GM23338 (cell line): ENCODE measurements around the gene RIT2. TPM values are rescaled to one million over a fixed set of nuclear protein-coding genes. Genes with fewer than 3 reads are reported as not detected.

Source experiments
- ATAC-seq: fragments of 200-7000 bp; cut with Tn5 transposase; 3 replicates; pipeline ENCODE4 v1.9.1; 2020
- DNase-seq: peaks from one replicate; pipeline ENCODE4 v3.0.0-alpha.2; 2015; ENCODE audit warnings: low spot score
- H2AFZ ChIP-seq: fragments of 200-600 bp; sonication (generic); 2 replicates; pipeline ENCODE4 v1.8.0; 2016; ENCODE audit warnings: antibody characterized with exemption, mild to moderate bottlenecking, moderate library complexity
- H3F3A ChIP-seq: fragments of 200-600 bp; sonication (generic); replicated peaks from 2 replicates; pipeline ENCODE4 v1.8.0; 2017; ENCODE audit warnings: antibody characterized with exemption, mixed run types, low read depth
- H3K27ac ChIP-seq: fragments of 200-600 bp; sonication (generic); 2 replicates; pipeline ENCODE4 v1.6.1; 2016; ENCODE audit warnings: low read depth
- H3K27me3 ChIP-seq: fragments of 200-600 bp; sonication (generic); 2 replicates; pipeline ENCODE4 v1.8.0; 2016; ENCODE audit warnings: mild to moderate bottlenecking, mixed run types, moderate library complexity; ENCODE audit not compliant: insufficient read depth
- H3K36me3 ChIP-seq: fragments of 200-600 bp; sonication (generic); 2 replicates; pipeline ENCODE4 v1.8.0; 2016; ENCODE audit warnings: mild to moderate bottlenecking; ENCODE audit not compliant: insufficient read depth
- H3K4me1 ChIP-seq: fragments of 200-600 bp; sonication (generic); 2 replicates; pipeline ENCODE4 v1.8.0; 2016; ENCODE audit warnings: mild to moderate bottlenecking, moderate library complexity; ENCODE audit not compliant: insufficient read depth
- H3K4me2 ChIP-seq: fragments of 200-600 bp; sonication (generic); 2 replicates; pipeline ENCODE4 v1.7.1; 2017; ENCODE audit warnings: mixed run types
- H3K4me3 ChIP-seq: fragments of 200-600 bp; sonication (generic); 2 replicates; pipeline ENCODE4 v1.6.1; 2016; ENCODE audit warnings: mixed run types
- H3K79me2 ChIP-seq: fragments of 200-600 bp; sonication (generic); replicated peaks from 2 replicates; pipeline ENCODE4 v1.8.0; 2017; ENCODE audit warnings: mild to moderate bottlenecking; ENCODE audit not compliant: insufficient read depth
- H3K9me2 ChIP-seq: fragments of 200-600 bp; sonication (generic); 2 replicates; pipeline ENCODE4 v1.8.0; 2017; ENCODE audit not compliant: insufficient read depth
- H4K20me1 ChIP-seq: fragments of 200-600 bp; sonication (generic); replicated peaks from 2 replicates; pipeline ENCODE4 v1.8.0; 2017; ENCODE audit warnings: mild to moderate bottlenecking; ENCODE audit not compliant: insufficient read depth
- H3K27ac Mint-ChIP-seq: 2 replicates; pipeline ENCODE4 v1.8.0; 2020; ENCODE audit warnings: inconsistent platforms, mild to moderate bottlenecking, moderate library complexity, mixed read lengths
- H3K27me3 Mint-ChIP-seq: 3 replicates; pipeline ENCODE4 v1.8.0; 2022; ENCODE audit warnings: low read depth, mild to moderate bottlenecking, moderate library complexity, mixed read lengths, inconsistent platforms; ENCODE audit not compliant: insufficient read depth, poor library complexity
- H3K36me3 Mint-ChIP-seq: 3 replicates; pipeline ENCODE4 v1.8.0; 2021; ENCODE audit warnings: low read depth, mild to moderate bottlenecking, inconsistent platforms, moderate library complexity, mixed read lengths
- H3K4me1 Mint-ChIP-seq: 3 replicates; pipeline ENCODE4 v1.8.0; 2020; ENCODE audit warnings: mild to moderate bottlenecking, inconsistent platforms, mixed read lengths
- H3K4me3 Mint-ChIP-seq: 3 replicates; pipeline ENCODE4 v1.8.0; 2021; ENCODE audit warnings: moderate library complexity, mild to moderate bottlenecking, inconsistent platforms, mixed read lengths
- H3K9me3 Mint-ChIP-seq: 3 replicates; pipeline ENCODE4 v1.8.0; 2020; ENCODE audit warnings: moderate library complexity, mild to moderate bottlenecking, inconsistent platforms, mixed read lengths
- CREB1 ChIP-seq: fragments of 250-450 bp; sonication (Bioruptor Pico); IDR thresholded peaks from 2 replicates; pipeline ENCODE4 v1.5.0; 2020; ENCODE audit warnings: low read depth, mild to moderate bottlenecking, moderate library complexity
- CTCF ChIP-seq, 2 experiments: fragments of 200-600 bp in 1 of 2; sonication (generic) in 1 of 2; conservative IDR thresholded peaks; 2 replicates each; pipeline versions ENCODE4 v1.5.1 to v1.6.1; 2016 to 2017; ENCODE audit warnings: antibody characterized with exemption in 2 of 2, low read depth in 2 of 2, mild to moderate bottlenecking in 2 of 2, moderate library complexity in 1 of 2
- ETS1 ChIP-seq: IDR thresholded peaks from 2 replicates; pipeline ENCODE4 v1.6.1; 2016; ENCODE audit warnings: antibody characterized with exemption
- EZH2 ChIP-seq: fragments of 200-600 bp; sonication (generic); IDR thresholded peaks from one replicate; pipeline ENCODE4 v1.8.0; 2017; ENCODE audit warnings: antibody characterized with exemption, mild to moderate bottlenecking, low read depth; ENCODE audit not compliant: unreplicated experiment
- EZH2phosphoT487 ChIP-seq: fragments of 200-600 bp; sonication (generic); IDR thresholded peaks from one replicate; pipeline ENCODE4 v1.8.1; 2018; ENCODE audit warnings: antibody characterized with exemption; ENCODE audit not compliant: unreplicated experiment
- JUNB ChIP-seq: IDR thresholded peaks from one replicate; pipeline ENCODE4 v1.6.1; 2016; ENCODE audit warnings: antibody characterized with exemption; ENCODE audit not compliant: unreplicated experiment
- NANOG ChIP-seq: IDR thresholded peaks from 2 replicates; pipeline ENCODE4 v1.6.1; 2016; ENCODE audit warnings: antibody characterized with exemption, borderline replicate concordance
- POLR2AphosphoS5 ChIP-seq: IDR thresholded peaks from 2 replicates; pipeline ENCODE4 v1.6.1; 2016; ENCODE audit warnings: antibody characterized with exemption, low read depth
- STAT1 ChIP-seq: IDR thresholded peaks from one replicate; pipeline ENCODE4 v1.6.1; 2016; ENCODE audit warnings: antibody characterized with exemption; ENCODE audit not compliant: unreplicated experiment
- ZNF114 ChIP-seq: fragments of 250-450 bp; sonication (Bioruptor Pico); IDR thresholded peaks from 2 replicates; pipeline ENCODE4 v1.5.0; 2020; ENCODE audit warnings: mild to moderate bottlenecking, moderate library complexity
- ZNF331 ChIP-seq: fragments of 250-450 bp; sonication (Bioruptor Pico); IDR thresholded peaks from 2 replicates; pipeline ENCODE4 v1.5.0; 2020; ENCODE audit warnings: low read depth, mild to moderate bottlenecking, moderate library complexity
- ZNF462 ChIP-seq: fragments of 250-450 bp; sonication (Bioruptor Pico); IDR thresholded peaks from 2 replicates; pipeline ENCODE4 v1.5.0; 2020; ENCODE audit warnings: mild to moderate bottlenecking, moderate library complexity
- polyA plus RNA-seq: library from polyadenylated mRNA; unstranded; fragments of >200 nt; fragmentation: Nextera tagmentation; extraction: Ambion mirVana; gene quantifications from 2 replicates; pipeline ENCODE4 v1.2.1, GENCODE V29; 2016
- total RNA-seq: library from RNA; depleted of rRNA; stranded (reverse); fragments of >200 nt; shearing (Covaris generic); gene quantifications from 2 replicates; pipeline ENCODE4 v1.2.3, GENCODE V29; 2014

Gene RIT2
- total and polyA plus RNA-seq, 2 experiments from 2014 or later: 1.9 to 8.8 TPM

DNA sequence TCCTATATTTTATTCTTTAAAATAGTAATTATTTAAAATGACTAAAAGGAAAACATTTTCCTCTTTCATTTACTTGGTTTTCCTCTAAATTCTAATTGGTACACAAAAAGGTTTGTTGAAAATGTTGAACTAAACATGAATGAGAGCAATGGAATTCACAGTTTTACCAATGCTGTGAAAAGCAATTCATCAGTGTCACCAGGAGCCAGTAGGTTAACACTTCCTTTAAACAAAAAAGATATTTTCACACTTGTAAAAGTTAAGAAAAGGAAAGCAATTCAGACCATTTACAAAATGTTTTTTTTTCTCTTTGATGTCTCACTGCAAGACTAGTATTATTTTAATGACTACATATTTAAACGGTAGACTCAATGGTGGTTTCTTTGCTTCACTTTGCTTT, 341.6 kb downstream of the RIT2 start (continued):
- TF ChIP-seq CTCF (conservative IDR thresholded peaks at IDR 0.05; ENCODE audit: low read depth in 2 of 2) (no peak), EZH2 (no peak), ZNF331 (CRISPR knock-in tag) (no peak), EZH2phosphoT487 (no peak), JUNB (no peak), CREB1 (CRISPR knock-in tag) (no peak), ZNF114 (CRISPR knock-in tag) (no peak)

DNA sequence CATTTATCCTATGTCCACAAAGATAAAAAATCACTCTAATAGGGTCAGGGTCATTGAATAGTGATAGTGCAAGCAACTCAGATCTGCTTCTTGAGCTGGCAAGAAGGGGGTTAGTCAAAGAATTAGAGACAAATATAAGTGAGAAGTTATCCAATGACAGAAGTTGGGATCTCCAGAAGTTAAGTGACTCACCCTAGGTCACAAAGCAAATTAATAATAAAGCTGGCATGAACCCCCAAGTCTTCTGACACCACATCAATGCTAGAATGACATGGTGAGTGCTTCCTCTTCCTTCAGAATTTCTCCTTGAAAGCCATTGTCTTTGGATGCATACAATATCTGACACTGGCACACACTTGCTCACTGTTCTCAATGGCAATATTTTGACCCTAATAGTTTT, 343.5 kb downstream of the RIT2 start:
- Histone ChIP-seq H3K4me1 (peaks cover 11% of the 10 kb centered on the region; the same call in 1 of the 2 replicates), H4K20me1 (no peaks in the 10 kb centered on the region), H3F3A (no peaks in the 10 kb centered on the region), H3K4me2 (no peak overlapping the region), H3K27ac (no peak overlapping the region), H3K4me3 (no peak overlapping the region), H3K9me2 (peaks cover 5% of the 10 kb centered on the region; the same call in 1 of the 2 replicates), H3K27me3 (no peaks in the 10 kb centered on the region), H3K79me2 (no peaks in the 10 kb centered on the region), H2AFZ (no peak overlapping the region), H3K36me3 (no peaks in the 10 kb centered on the region)
- ATAC-seq (no peak), DNase-seq (no peak)
- H3K4me1 Mint-ChIP-seq: peaks cover 8% of the 10 kb centered on the region; the same call in 2 of the 3 replicates
- H3K36me3 Mint-ChIP-seq: peaks cover 15% of the 10 kb centered on the region
- no peak overlapping the region for H3K4me3 Mint-ChIP-seq
- H3K27me3 Mint-ChIP-seq: peaks cover 3% of the 10 kb centered on the region
- H3K9me3 Mint-ChIP-seq: peaks cover 13% of the 10 kb centered on the region
- no peak overlapping the region for H3K27ac Mint-ChIP-seq
- TF ChIP-seq NANOG (no peak), ZNF331 (CRISPR knock-in tag) (no peak), EZH2 (no peak), STAT1 (no peak), ZNF462 (CRISPR knock-in tag) (no peak), POLR2AphosphoS5 (no peak), EZH2phosphoT487 (no peak), CREB1 (CRISPR knock-in tag) (no peak), ETS1 (no peak), ZNF114 (CRISPR knock-in tag) (no peak), CTCF (conservative IDR thresholded peaks at IDR 0.05; ENCODE audit: low read depth in 2 of 2) (no peak)
